Measurements from ENCODE around the gene ACRBP. TPM values are rescaled to one million over a fixed set of nuclear protein-coding genes. Genes with fewer than 3 reads are reported as not detected.
"Not testable (repeated sequence)": the region's sequence is repeated elsewhere in the genome, so short reads cannot be mapped to it uniquely, and the experiment has no call there.

Gene ACRBP
- total RNA-seq, 1 donor: not detected

DNA sequence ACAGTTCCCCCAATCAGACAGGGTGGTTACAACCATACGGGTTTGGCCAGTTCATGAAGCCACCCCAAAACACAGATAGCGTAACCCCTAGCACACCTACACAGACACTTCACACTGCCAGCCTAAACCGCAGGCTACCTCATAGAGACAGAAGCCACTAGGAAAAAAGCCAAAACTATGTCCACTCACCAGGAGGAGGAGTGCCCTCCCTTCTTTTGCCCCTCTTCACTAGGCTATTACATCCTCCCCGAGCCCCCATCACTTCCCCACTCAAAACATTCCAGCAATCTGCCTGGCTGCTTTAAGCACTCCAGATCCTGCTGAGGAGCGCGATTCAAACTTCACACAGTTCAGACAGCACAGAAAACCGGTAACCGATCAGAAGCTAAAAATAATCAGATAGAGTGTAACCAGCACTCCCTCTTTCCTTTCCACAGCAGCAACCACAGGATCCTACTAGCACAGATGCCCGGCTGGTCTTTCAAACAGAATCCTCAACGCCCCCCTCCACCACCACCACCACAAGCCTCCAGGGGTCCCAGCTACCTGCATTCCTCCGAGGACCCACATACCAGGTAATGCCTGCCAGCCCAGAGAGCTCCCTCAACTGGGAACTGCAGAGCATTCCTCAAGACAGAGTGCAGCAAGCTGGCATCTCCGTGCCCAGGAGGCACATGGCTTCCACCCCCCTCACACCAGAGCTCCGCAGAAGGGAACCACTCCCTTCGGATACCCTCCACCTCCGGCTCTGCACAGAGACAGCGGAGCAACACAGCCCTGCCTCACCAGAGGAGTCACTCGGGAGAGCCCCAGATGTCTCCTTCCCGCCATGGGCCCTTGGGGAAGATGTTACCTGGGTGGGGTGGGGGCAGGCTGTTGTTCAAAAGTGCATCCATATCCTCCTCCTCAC lies 41.6 kb downstream of the ACRBP start:
- TF ChIP-seq CTCF (IDR thresholded peaks at IDR 0.05; ENCODE audit: insufficient read depth, low read depth, low read length): no peak
- DNase-seq (ENCODE audit: low read depth): peak; percentile 23

DNA sequence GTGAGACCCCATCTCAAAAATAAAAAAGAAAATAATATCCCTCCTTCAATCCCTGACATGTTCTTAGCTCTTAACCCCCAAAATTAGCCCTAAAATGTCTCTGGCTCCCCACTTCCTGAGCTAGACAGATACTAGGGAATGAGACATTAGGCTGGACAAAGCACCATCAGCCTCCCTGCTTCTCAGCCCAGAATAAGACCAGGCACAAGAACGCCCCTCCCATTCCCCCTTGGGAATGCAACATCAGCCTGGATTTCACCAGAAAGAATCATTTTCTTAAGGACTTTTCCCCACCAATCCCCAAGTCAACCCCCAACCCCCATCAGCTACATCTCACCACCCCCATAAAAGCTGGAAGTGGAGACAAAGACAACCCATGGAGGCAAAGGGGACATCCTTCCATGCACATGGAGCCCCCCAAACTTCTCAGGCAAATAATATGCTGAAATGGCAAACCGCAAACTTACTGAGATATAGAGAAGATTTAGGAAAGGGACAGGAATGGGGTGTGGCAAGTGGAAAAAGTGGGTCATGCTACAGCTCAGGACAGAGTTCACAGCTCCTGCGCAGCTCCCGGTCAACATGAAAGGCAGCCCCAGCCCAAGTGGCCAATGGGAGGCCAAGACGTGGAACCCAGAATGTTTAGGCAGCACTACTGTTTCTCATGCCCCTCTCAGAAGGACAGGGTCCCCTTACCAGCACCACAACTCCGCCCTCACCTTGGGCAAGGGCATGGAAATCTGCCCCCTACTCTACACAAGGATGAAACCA lies 42.8 kb downstream of the ACRBP start:
- no peak for TF ChIP-seq CTCF (IDR thresholded peaks at IDR 0.05; ENCODE audit: insufficient read depth, low read depth, low read length)
- peak; percentile 50 for DNase-seq (ENCODE audit: low read depth)
- peak overlapping the region; percentile 95 for H3K4me3 ChIP-seq (ENCODE audit: low read depth, low read length)

More for the DNA sequence above, 41.6 kb downstream of the ACRBP start:
- H3K4me3 ChIP-seq (ENCODE audit: low read depth, low read length): peak overlapping the region; percentile 95

DNA sequence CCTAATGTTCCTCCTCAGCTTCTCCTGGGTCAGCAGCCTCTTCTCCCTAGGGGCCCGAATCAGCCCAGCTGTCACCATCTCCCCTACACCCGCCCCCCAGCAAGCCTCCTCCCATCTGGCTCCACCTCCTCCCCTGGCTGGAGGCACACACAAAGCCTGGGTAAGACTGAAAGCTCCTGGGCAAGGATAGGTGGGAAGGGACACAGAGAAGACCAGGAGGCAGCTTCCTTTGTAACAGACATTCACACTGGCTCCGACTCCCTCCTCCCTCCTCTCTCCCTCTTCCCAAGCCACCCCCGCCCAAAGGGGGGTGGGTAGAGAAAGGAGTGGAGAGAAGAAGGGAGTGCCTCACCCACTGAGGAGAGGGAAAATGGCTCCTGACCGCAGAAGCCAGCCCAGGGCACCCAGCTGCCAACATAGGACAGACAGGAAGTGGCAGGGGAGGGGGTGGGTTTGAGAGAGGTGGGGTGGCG lies 44.1 kb downstream of the ACRBP start:
- peak overlapping the region; percentile 39 for H3K4me3 ChIP-seq (ENCODE audit: low read depth, low read length)
- no peak for TF ChIP-seq CTCF (IDR thresholded peaks at IDR 0.05; ENCODE audit: insufficient read depth, low read depth, low read length)
- peak; percentile 34 for DNase-seq (ENCODE audit: low read depth)

GRCh38 chr12:6602526-6602925 lies 44.7 kb downstream of the ACRBP start:
- no peak for TF ChIP-seq CTCF (IDR thresholded peaks at IDR 0.05; ENCODE audit: insufficient read depth, low read depth, low read length)
- peak overlapping the region; percentile 39 for H3K4me3 ChIP-seq (ENCODE audit: low read depth, low read length)
- no peak for DNase-seq (ENCODE audit: low read depth)

- H3K4me3 ChIP-seq (ENCODE audit: low read depth, low read length); DNase-seq (ENCODE audit: low read depth): not testable (repeated sequence)
Measured at GRCh38 chr12:6595673-6596072, 51.6 kb downstream of the ACRBP start.

- DNase-seq (ENCODE audit: low read depth): no peak
- no peak for TF ChIP-seq CTCF (IDR thresholded peaks at IDR 0.05; ENCODE audit: insufficient read depth, low read depth, low read length)
Measured at GRCh38 chr12:6592087-6592486, 55.1 kb downstream of the ACRBP start.

More at GRCh38 chr12:6592087-6592486, 55.1 kb downstream of the ACRBP start:
- no peak overlapping the region for H3K4me3 ChIP-seq (ENCODE audit: low read depth, low read length)

Other genes starting within 250 kb of the ACRBP start
- gene CD27, start 202.5 kb downstream of the ACRBP start, total RNA-seq: under 0.01 and 0.32 TPM in 2 replicates
- 7.3 and 11.6 TPM in 2 replicates for gene TAPBPL, start 195.4 kb downstream of the ACRBP start, total RNA-seq
- 3.2 and 13.4 TPM in 2 replicates for gene VAMP1, start 176.8 kb downstream of the ACRBP start, total RNA-seq
- gene MRPL51, start 154.2 kb downstream of the ACRBP start, total RNA-seq: 86.8 and 101 TPM in 2 replicates
- 40.6 and 52.7 TPM in 2 replicates for gene NCAPD2, start 153.3 kb downstream of the ACRBP start, total RNA-seq
- gene GAPDH, start 112.9 kb downstream of the ACRBP start, total RNA-seq: 6,118 and 7,175 TPM in 2 replicates
- 9.9 and 11.9 TPM in 2 replicates for gene IFFO1, start 91.4 kb downstream of the ACRBP start, total RNA-seq
- 25.4 and 26.8 TPM in 2 replicates for gene NOP2, start 79.1 kb downstream of the ACRBP start, total RNA-seq
- 231 and 240 TPM in 2 replicates for gene CHD4, start 40.1 kb downstream of the ACRBP start, total RNA-seq
- gene LPAR5, start 11.5 kb downstream of the ACRBP start, total RNA-seq: not detected in 2 replicates
- 23.8 and 25.5 TPM in 2 replicates for gene ING4, start 15.7 kb upstream of the ACRBP start, total RNA-seq
- 19.4 and 20.3 TPM in 2 replicates for gene ZNF384, start 41.9 kb upstream of the ACRBP start, total RNA-seq
- gene PIANP, start 53.4 kb upstream of the ACRBP start, total RNA-seq: not detected in 2 replicates
- 71.8 and 79.9 TPM in 2 replicates for gene COPS7A, start 76.6 kb upstream of the ACRBP start, total RNA-seq
- gene MLF2, start 105.7 kb upstream of the ACRBP start, total RNA-seq: 160 and 229 TPM in 2 replicates
- gene PTMS, start 118.9 kb upstream of the ACRBP start, total RNA-seq: 150 and 167 TPM in 2 replicates
- gene LAG3, start 125.1 kb upstream of the ACRBP start, total RNA-seq: 0.43 and 0.64 TPM in 2 replicates
- gene CD4, start 142.1 kb upstream of the ACRBP start, total RNA-seq: 1.7 and 1.9 TPM in 2 replicates
- 2.6 and 3.0 TPM in 2 replicates for gene GPR162, start 174.4 kb upstream of the ACRBP start, total RNA-seq
- gene P3H3, start 181.0 kb upstream of the ACRBP start, total RNA-seq: 91.1 and 117 TPM in 2 replicates
- gene GNB3, start 193.5 kb upstream of the ACRBP start, total RNA-seq: 1.7 and 3.9 TPM in 2 replicates
- gene CDCA3, start 203.9 kb upstream of the ACRBP start, total RNA-seq: 18.4 and 21.2 TPM in 2 replicates
- gene USP5, start 204.7 kb upstream of the ACRBP start, total RNA-seq: 91.5 and 96.7 TPM in 2 replicates
- gene TPI1, start 220.1 kb upstream of the ACRBP start, total RNA-seq: 620 and 695 TPM in 2 replicates
- 6.0 and 8.7 TPM in 2 replicates for gene SPSB2, start 225.9 kb upstream of the ACRBP start, total RNA-seq

Measured in fibroblast of villous mesenchyme (primary cell).